Natural killer cell (primary cell): ENCODE results near the gene INSC. TPM values are rescaled to one million over a fixed set of nuclear protein-coding genes. Genes with fewer than 3 reads are reported as not detected.
"Not testable (repeated sequence)": the region's sequence is repeated elsewhere in the genome, so short reads cannot be mapped to it uniquely, and the experiment has no call there.

ENCODE experiments used
- ATAC-seq, 3 donors: fragments of 150-1000 bp in 2 of 3; fragments of 200-7000 bp in 1 of 3; cut with Tn5 transposase; 1 replicate in 1 of 3; 2 replicates in 2 of 3; pipeline ENCODE4 v1.10.0; 2021; ENCODE audit warnings: mild to moderate bottlenecking in 2 of 3, moderate library complexity in 2 of 3
- DNase-seq, 2 donors: peaks; one replicate each; pipeline versions ENCODE4 v3.0.0 to v3.0.0-alpha.2; 2013 to 2021; ENCODE audit warnings: mixed read lengths in 1 of 2
- H3K27ac ChIP-seq: one replicate; pipeline ENCODE4 v1.5.1; 2013; ENCODE audit warnings: mild to moderate bottlenecking, low read length
- H3K27me3 ChIP-seq: one replicate; pipeline ENCODE4 v1.6.1; 2013; ENCODE audit warnings: low read length; ENCODE audit not compliant: control insufficient read depth, insufficient read depth
- H3K36me3 ChIP-seq: one replicate; pipeline ENCODE4 v1.6.1; 2013; ENCODE audit warnings: low read length; ENCODE audit not compliant: control insufficient read depth, insufficient read depth
- H3K4me1 ChIP-seq: one replicate; pipeline ENCODE4 v1.6.1; 2013; ENCODE audit warnings: low read length; ENCODE audit not compliant: control insufficient read depth, insufficient read depth
- H3K4me3 ChIP-seq: one replicate; pipeline ENCODE4 v1.5.1; 2013; ENCODE audit warnings: low read length
- H3K9me3 ChIP-seq: one replicate; pipeline ENCODE4 v1.6.1; 2013; ENCODE audit warnings: low read length; ENCODE audit not compliant: control insufficient read depth, insufficient read depth
- H3K27ac Mint-ChIP-seq, 2 donors: one replicate each; pipeline ENCODE4 v1.8.0; 2022; ENCODE audit warnings: mild to moderate bottlenecking in 2 of 2, mixed read lengths in 2 of 2, moderate library complexity in 1 of 2
- H3K27me3 Mint-ChIP-seq, 2 donors: one replicate each; pipeline ENCODE4 v1.8.0; 2022; ENCODE audit warnings: low read depth in 2 of 2, mixed read lengths in 2 of 2
- H3K36me3 Mint-ChIP-seq: one replicate; pipeline ENCODE4 v1.8.0; 2022; ENCODE audit warnings: mixed read lengths
- H3K4me1 Mint-ChIP-seq, 2 donors: one replicate each; pipeline ENCODE4 v1.8.0; 2022; ENCODE audit warnings: mixed read lengths in 2 of 2
- H3K4me3 Mint-ChIP-seq: one replicate; pipeline ENCODE4 v1.8.0; 2022; ENCODE audit warnings: mild to moderate bottlenecking, moderate library complexity, mixed read lengths
- H3K9me3 Mint-ChIP-seq, 2 donors: one replicate each; pipeline ENCODE4 v1.8.0; 2022; ENCODE audit warnings: mixed read lengths in 2 of 2
- CTCF ChIP-seq: fragments of 200-600 bp; IDR thresholded peaks from one replicate; pipeline ENCODE4 v1.8.0; 2022; ENCODE audit warnings: antibody characterized with exemption
- WGBS: methylation state at CpG from one replicate; pipeline ENCODE4 v1.1.7; 2013; ENCODE audit warnings: missing lambda C conversion rate; ENCODE audit not compliant: insufficient coverage; 5-methylcytosine and 5-hydroxymethylcytosine counted together
- intact Hi-C: fragments of 100-400 bp; cut with micrococcal nuclease; formaldehyde crosslinking; loops from one replicate; pipeline ENCODE4 v1.14.2; 2022
- total RNA-seq, 4 donors: library from RNA; stranded (reverse); fragments of 120-200 nt in 1 of 4; gene quantifications; one replicate each; pipeline versions ENCODE4 v1.2.3 to v1.2.4, GENCODE V29; 2013 to 2022

The INSC gene
- total RNA-seq: under 1 TPM in 2 of 3 donors, not detected in 1; 0.16 to 0.27 TPM
- total RNA-seq (2013): 1.0 TPM

DNA sequence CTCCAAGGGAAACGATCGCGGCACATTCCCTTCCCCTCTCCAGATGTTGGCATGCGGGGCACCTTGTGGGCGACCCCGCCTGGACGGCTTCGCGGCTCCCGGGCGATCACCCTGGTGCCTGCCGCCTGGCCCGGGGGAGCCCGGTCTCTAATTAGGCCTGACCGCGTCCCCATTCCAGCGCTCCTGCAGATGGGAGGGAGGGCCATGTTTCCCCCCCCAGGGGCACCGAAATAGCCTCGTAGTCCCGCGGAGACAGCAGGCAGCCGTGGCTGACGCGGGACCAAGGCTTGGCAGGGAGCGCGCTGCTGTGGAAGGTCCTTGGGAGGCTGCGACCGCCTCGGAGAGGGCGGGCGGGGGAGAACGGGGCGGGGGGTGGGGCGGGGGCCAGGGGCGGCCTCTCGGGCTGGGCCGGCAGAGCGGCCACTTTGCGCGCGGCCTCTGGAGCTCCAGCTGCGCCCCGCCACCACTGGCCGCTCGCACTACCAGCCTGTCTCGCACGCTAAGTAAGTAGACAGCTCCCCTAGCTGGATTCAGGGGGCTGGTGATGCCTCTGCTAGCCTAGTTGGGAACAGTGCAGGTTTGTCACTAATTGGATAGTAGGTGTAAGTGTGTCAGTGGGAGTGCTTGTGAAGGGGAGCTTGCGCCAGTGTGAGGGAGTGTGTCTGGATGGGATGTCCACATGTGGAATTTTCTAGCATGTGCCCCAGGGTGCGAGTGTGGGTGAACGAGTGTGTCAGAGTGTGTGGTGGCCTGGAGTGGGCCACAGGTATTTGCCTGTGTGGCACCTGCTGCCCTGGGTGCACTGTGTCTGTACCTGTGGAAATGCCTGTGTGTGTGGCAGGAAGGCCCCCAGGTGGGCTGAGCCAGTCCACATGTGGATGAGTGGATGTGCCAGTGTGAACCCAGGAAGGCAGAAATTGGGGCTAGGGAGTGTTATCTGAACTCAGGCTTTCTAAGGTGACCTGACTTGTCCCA lies at the start of gene INSC:
TSS of gene INSC (plus strand) at position 423 of the 975 bp plus-strand sequence. CDS start 34,252 bp downstream, outside the sequence.
- peaks cover 21 to 25% of the 10 kb centered on the region in 2 donors for H3K27me3 Mint-ChIP-seq
- peak within 1 kb of the TSS; percentile 70 for H3K4me3 Mint-ChIP-seq
- no peak within 1 kb of the TSS for H3K27ac ChIP-seq
- ATAC-seq: peak in 1 of 3 donors; percentile 19
- no peak for DNase-seq
- H3K27me3 ChIP-seq: peaks cover 8% of the 10 kb centered on the region
- peaks cover 43% of the 10 kb centered on the region for H3K4me1 ChIP-seq
- H3K4me3 ChIP-seq: no peak within 1 kb of the TSS
- H3K9me3 ChIP-seq: no peaks in the 10 kb centered on the region
- no peaks in the 10 kb centered on the region for H3K9me3 Mint-ChIP-seq
- 7% methylated on average over 50 of the region's 50 CpGs for WGBS
- H3K36me3 Mint-ChIP-seq: no peaks in the 10 kb centered on the region
- peaks cover 21 to 27% of the 10 kb centered on the region in 2 donors for H3K4me1 Mint-ChIP-seq
- no peak for TF ChIP-seq CTCF
- intact Hi-C loops: no loop called here
- peak within 1 kb of the TSS in 1 of 2 donors; percentile 11 for H3K27ac Mint-ChIP-seq
- H3K36me3 ChIP-seq: no peaks in the 10 kb centered on the region

DNA sequence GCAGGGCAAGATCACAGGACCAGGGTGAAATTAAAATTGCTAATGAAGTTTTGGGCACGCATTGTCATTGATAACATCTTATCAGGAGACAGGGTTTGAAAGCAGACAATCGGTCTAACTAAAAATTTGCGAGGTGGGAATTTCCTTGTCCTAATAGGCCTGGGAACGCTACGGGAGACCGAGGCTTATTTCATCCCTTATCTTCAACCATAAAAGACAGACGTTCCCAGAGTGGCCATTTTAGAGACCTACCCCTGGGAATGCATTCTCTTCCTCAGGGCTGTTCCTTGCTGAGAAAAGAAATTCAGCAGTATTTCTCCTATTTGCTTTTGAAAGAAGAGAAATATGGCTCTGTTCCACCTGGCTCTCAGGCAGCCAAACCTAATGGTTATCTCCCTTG lies 45.0 kb upstream of the INSC start:
- DNase-seq, H3K27ac ChIP-seq, H3K36me3 ChIP-seq, H3K9me3 ChIP-seq, H3K4me3 ChIP-seq, ATAC-seq, H3K4me3 Mint-ChIP-seq, H3K27ac Mint-ChIP-seq, H3K36me3 Mint-ChIP-seq, H3K9me3 Mint-ChIP-seq: not testable (repeated sequence)
- H3K27me3 ChIP-seq: peaks cover 17% of the 10 kb centered on the region
- intact Hi-C loops: loop anchor here (5.0 kb wide), 1 partner anchor 532 kb away; no protein-coding TSS in a partner anchor
- WGBS: 90% methylated on average over 7 of the region's 7 CpGs
- H3K4me1 Mint-ChIP-seq: peaks cover 16 to 17% of the 10 kb centered on the region in 2 donors
- peaks cover 39 to 54% of the 10 kb centered on the region in 2 donors for H3K27me3 Mint-ChIP-seq
- peaks cover 18% of the 10 kb centered on the region for H3K4me1 ChIP-seq

- peaks cover 18 to 19% of the 10 kb centered on the region in 2 donors for H3K4me1 Mint-ChIP-seq
- DNase-seq (no peak), ATAC-seq (no peak)
- H3K9me3 Mint-ChIP-seq: peaks cover 0 to 6% of the 10 kb centered on the region in 2 donors
- peaks cover 9% of the 10 kb centered on the region for H3K9me3 ChIP-seq
- no peak overlapping the region for H3K27ac ChIP-seq
- H3K27ac Mint-ChIP-seq: no peak overlapping the region
- peaks cover 8% of the 10 kb centered on the region for H3K36me3 Mint-ChIP-seq
- no peaks in the 10 kb centered on the region for H3K36me3 ChIP-seq
- TF ChIP-seq CTCF: no peak
- no peak overlapping the region for H3K4me3 Mint-ChIP-seq
- peaks cover 44 to 60% of the 10 kb centered on the region in 2 donors for H3K27me3 Mint-ChIP-seq
- intact Hi-C loops: loop anchor here (5.0 kb wide), 1 partner anchor 534 kb away; no protein-coding TSS in a partner anchor
- no peak overlapping the region for H3K4me3 ChIP-seq
- 90% methylated on average over 32 of the region's 32 CpGs for WGBS
- peaks cover 20% of the 10 kb centered on the region for H3K4me1 ChIP-seq
- peaks cover 17% of the 10 kb centered on the region for H3K27me3 ChIP-seq
These were observed 43.0 kb upstream of the INSC start for GRCh38 chr11:15071556-15072255.
